ENCODE data around the gene NKG7. TPM values are rescaled to one million over a fixed set of nuclear protein-coding genes. Genes with fewer than 3 reads are reported as not detected.
"Not testable (repeated sequence)": the region's sequence is repeated elsewhere in the genome, so short reads cannot be mapped to it uniquely, and the experiment has no call there.

The NKG7 gene
- total RNA-seq = 1 to 10 TPM in 1 of 4 donors, under 1 TPM in 1, not detected in 2; 0.54 to 2.2 TPM

- no peak for DNase-seq
- WGBS, 2 donors = 46 to 60% methylated on average over 9 of the region's 9 CpGs
- H3K27ac ChIP-seq = no peak within 1 kb of the TSS
- no peak within 1 kb of the TSS for H3K4me3 ChIP-seq (replicated peaks in 1 of 3)
- H3K9me3 ChIP-seq = no peaks in the 10 kb centered on the region
- peaks cover 0 to 6% of the 10 kb centered on the region in 2 donors for H3K4me1 ChIP-seq
- TF ChIP-seq CTCF (IDR thresholded peaks at IDR 0.05) = no peak
- no peak for TF ChIP-seq POLR2A (IDR thresholded peaks at IDR 0.05)
- no peaks in the 10 kb centered on the region for H3K36me3 ChIP-seq
- intact Hi-C loops (cut with DNase I) = no loop called here
- H3K27me3 ChIP-seq = no peaks in the 10 kb centered on the region
These were observed at the start of gene NKG7 for GRCh38 chr19:51372649-51373504. TSS of gene NKG7 (minus strand) at chr19:51372654. CDS start at chr19:51372535, 119 bp downstream.

GRCh38 chr19:51422053-51422448, 49.6 kb upstream of the NKG7 start:
- DNase-seq = peak; percentile 71 to 78
- WGBS, 2 donors = 12 to 23% methylated on average over 8 to 19 of the region's 19 CpGs
- H3K4me3 ChIP-seq (replicated peaks in 1 of 3) = no peak overlapping the region
- TF ChIP-seq CTCF (IDR thresholded peaks at IDR 0.05) (peak; percentile 65 to 97 (median 81)), POLR2A (IDR thresholded peaks at IDR 0.05) (no peak)
- H3K36me3 ChIP-seq = no peaks in the 10 kb centered on the region
- H3K27ac ChIP-seq = no peak overlapping the region
- intact Hi-C loops (cut with DNase I) = no loop called here
- no peaks in the 10 kb centered on the region for H3K9me3 ChIP-seq
- H3K4me1 ChIP-seq = no peaks in the 10 kb centered on the region
- no peaks in the 10 kb centered on the region for H3K27me3 ChIP-seq

GRCh38 chr19:51421229-51422052, 49.0 kb upstream of the NKG7 start:
- DNase-seq = no peak
- TF ChIP-seq CTCF (IDR thresholded peaks at IDR 0.05) (no peak), POLR2A (IDR thresholded peaks at IDR 0.05) (no peak)
- Histone ChIP-seq H3K27me3 (no peaks in the 10 kb centered on the region), H3K36me3 (no peaks in the 10 kb centered on the region), H3K9me3 (no peaks in the 10 kb centered on the region), H3K4me3 (replicated peaks in 1 of 3) (no peak overlapping the region), H3K27ac (no peak overlapping the region), H3K4me1 (no peaks in the 10 kb centered on the region)
- 14 to 18% methylated on average over 31 to 33 of the region's 39 CpGs for WGBS, 2 donors
- intact Hi-C loops (cut with DNase I) = no loop called here

GRCh38 chr19:51420511-51420910, 48.1 kb upstream of the NKG7 start:
- H3K4me1 ChIP-seq; DNase-seq; H3K36me3 ChIP-seq; intact Hi-C loops (cut with DNase I); H3K4me3 ChIP-seq (replicated peaks in 1 of 3); H3K27me3 ChIP-seq; H3K27ac ChIP-seq; H3K9me3 ChIP-seq: not testable (repeated sequence)
- WGBS, 2 donors = 86 to 87% methylated on average over 11 of the region's 11 CpGs

- 86% methylated on average over 2 of the region's 2 CpGs for WGBS, 2 donors
- Histone ChIP-seq H3K9me3 (no peaks in the 10 kb centered on the region), H3K4me1 (no peaks in the 10 kb centered on the region), H3K27me3 (no peaks in the 10 kb centered on the region), H3K4me3 (replicated peaks in 1 of 3) (no peak overlapping the region), H3K27ac (no peak overlapping the region), H3K36me3 (no peaks in the 10 kb centered on the region)
- no peak for DNase-seq
- TF ChIP-seq POLR2A (IDR thresholded peaks at IDR 0.05) = no peak
- TF ChIP-seq CTCF (IDR thresholded peaks at IDR 0.05) = no peak
- intact Hi-C loops (cut with DNase I) = no loop called here
These were observed 46.3 kb upstream of the NKG7 start for GRCh38 chr19:51418707-51419106.

Data from thyroid gland (tissue), 4 donors.